ENCODE measurements around the gene TEX10. TPM values are rescaled to one million over a fixed set of nuclear protein-coding genes. Genes with fewer than 3 reads are reported as not detected.

The TEX10 gene
- polyA plus RNA-seq, 1 donor from 2014 or later: 30.5 TPM

GRCh38 chr9:100397529-100398266, 45.0 kb upstream of the TEX10 start:
- Histone ChIP-seq H3K9ac (ENCODE audit: low read length) (no peak overlapping the region), H3K36me3 (ENCODE audit: insufficient read depth, low read length) (no peaks in the 10 kb centered on the region), H3F3A (ENCODE audit: insufficient read depth, low read length, poor library complexity, severe bottlenecking) (no peaks in the 10 kb centered on the region), H3K4me3 (ENCODE audit: low read length) (no peak overlapping the region), H2AFZ (ENCODE audit: low read depth, low read length) (no peak overlapping the region), H3K27ac (ENCODE audit: low read length) (no peak overlapping the region), H3K9me3 (ENCODE audit: low read length) (no peaks in the 10 kb centered on the region), H3K27me3 (ENCODE audit: insufficient read depth, low read depth, low read length) (no peaks in the 10 kb centered on the region), H3K9me2 (ENCODE audit: insufficient read depth, low read length) (no peaks in the 10 kb centered on the region), H4K20me1 (ENCODE audit: insufficient read depth) (no peaks in the 10 kb centered on the region), H3K4me2 (ENCODE audit: low read length) (no peak overlapping the region), H3K79me2 (replicated peaks; ENCODE audit: insufficient read depth, low read length) (no peaks in the 10 kb centered on the region)
- TF ChIP-seq TAF1 (IDR thresholded peaks at IDR 0.05; ENCODE audit: low read depth) (no peak), EZH2 (IDR thresholded peaks at IDR 0.05; ENCODE audit: borderline replicate concordance, insufficient read depth, low read length, poor library complexity, severe bottlenecking) (no peak), POLR2AphosphoS5 (IDR thresholded peaks at IDR 0.05) (no peak), MXI1 (conservative IDR thresholded peaks at IDR 0.05; ENCODE audit: poor library complexity, severe bottlenecking) (no peak), REST (IDR thresholded peaks at IDR 0.05; ENCODE audit: borderline replicate concordance) (no peak), SMC3 (conservative IDR thresholded peaks at IDR 0.05; ENCODE audit: poor library complexity) (no peak), CTCF (IDR thresholded peaks at IDR 0.05; ENCODE audit: poor library complexity, severe bottlenecking) (no peak), RAD21 (conservative IDR thresholded peaks at IDR 0.05) (no peak), EP300 (conservative IDR thresholded peaks at IDR 0.05; ENCODE audit: poor library complexity, severe bottlenecking) (no peak)

- no peaks in the 10 kb centered on the region for H3K79me2 ChIP-seq (replicated peaks; ENCODE audit: insufficient read depth, low read length)
- no peak overlapping the region for H2AFZ ChIP-seq (ENCODE audit: low read depth, low read length)
- H3K27me3 ChIP-seq (ENCODE audit: insufficient read depth, low read depth, low read length): no peaks in the 10 kb centered on the region
- H3K9me3 ChIP-seq (ENCODE audit: low read length): no peaks in the 10 kb centered on the region
- H3K36me3 ChIP-seq (ENCODE audit: insufficient read depth, low read length): no peaks in the 10 kb centered on the region
- no peak overlapping the region for H3K27ac ChIP-seq (ENCODE audit: low read length)
- H3K4me3 ChIP-seq (ENCODE audit: low read length): no peak overlapping the region
- H3K9ac ChIP-seq (ENCODE audit: low read length): no peak overlapping the region
- H4K20me1 ChIP-seq (ENCODE audit: insufficient read depth): no peaks in the 10 kb centered on the region
- TF ChIP-seq REST (IDR thresholded peaks at IDR 0.05; ENCODE audit: borderline replicate concordance) (no peak), EZH2 (IDR thresholded peaks at IDR 0.05; ENCODE audit: borderline replicate concordance, insufficient read depth, low read length, poor library complexity, severe bottlenecking) (no peak), SMC3 (conservative IDR thresholded peaks at IDR 0.05; ENCODE audit: poor library complexity) (no peak), CTCF (IDR thresholded peaks at IDR 0.05; ENCODE audit: poor library complexity, severe bottlenecking) (no peak), RAD21 (conservative IDR thresholded peaks at IDR 0.05) (no peak), MXI1 (conservative IDR thresholded peaks at IDR 0.05; ENCODE audit: poor library complexity, severe bottlenecking) (no peak), EP300 (conservative IDR thresholded peaks at IDR 0.05; ENCODE audit: poor library complexity, severe bottlenecking) (no peak), POLR2AphosphoS5 (IDR thresholded peaks at IDR 0.05) (no peak), TAF1 (IDR thresholded peaks at IDR 0.05; ENCODE audit: low read depth) (no peak)
- H3K9me2 ChIP-seq (ENCODE audit: insufficient read depth, low read length): no peaks in the 10 kb centered on the region
- H3F3A ChIP-seq (ENCODE audit: insufficient read depth, low read length, poor library complexity, severe bottlenecking): no peaks in the 10 kb centered on the region
- no peak overlapping the region for H3K4me2 ChIP-seq (ENCODE audit: low read length)
Measured at GRCh38 chr9:100396769-100397168, 44.0 kb upstream of the TEX10 start.
